Sigmoid colon (tissue), 7 donors: Measurements from ENCODE around the gene STAT5A. TPM values are rescaled to one million over a fixed set of nuclear protein-coding genes. Genes with fewer than 3 reads are reported as not detected.

Experiments used
- DNase-seq: peaks from one replicate; pipeline ENCODE4 v3.0.0-alpha.2; 2019
- H3K27ac ChIP-seq, 4 donors: fragments of 200-600 bp; sonication (generic); one replicate each; pipeline ENCODE4 v1.5.1; 2016 to 2019; ENCODE audit warnings: mild to moderate bottlenecking in 1 of 4
- H3K27me3 ChIP-seq, 3 donors: fragments of 200-600 bp; sonication (generic); one replicate each; pipeline ENCODE4 v1.5.1; 2019; ENCODE audit warnings: mild to moderate bottlenecking in 1 of 3
- H3K36me3 ChIP-seq, 4 donors: fragments of 200-600 bp; sonication (generic); one replicate each; pipeline ENCODE4 v1.5.1; 2016 to 2019
- H3K4me1 ChIP-seq, 4 donors: fragments of 200-600 bp; sonication (generic); one replicate each; pipeline ENCODE4 v1.5.1; 2017 to 2019
- H3K4me3 ChIP-seq, 4 donors: fragments of 200-600 bp; sonication (generic); one replicate each; pipeline ENCODE4 v1.5.1; 2017 to 2019; ENCODE audit warnings: mild to moderate bottlenecking in 2 of 4, moderate library complexity in 1 of 4
- H3K9me3 ChIP-seq, 4 donors: fragments of 200-600 bp in 3 of 4; sonication (generic) in 3 of 4; one replicate each; pipeline versions ENCODE4 v1.5.1 to v1.6.1; 2013 to 2019
- CTCF ChIP-seq, 4 experiments: fragments of 450-650 bp in 3 of 4; fragments of 200-600 bp in 1 of 4; IDR thresholded peaks; one replicate each; pipeline ENCODE4 v1.5.1; 2016 to 2019; ENCODE audit warnings: antibody characterized with exemption in 4 of 4, mild to moderate bottlenecking in 3 of 4, moderate library complexity in 2 of 4
- EP300 ChIP-seq, 4 donors: sonication (generic); formaldehyde crosslinking; IDR thresholded peaks; one replicate each; pipeline ENCODE4 v1.6.1; 2017; ENCODE audit warnings: antibody characterized with exemption in 4 of 4
- POLR2A ChIP-seq, 2 donors: fragments of 450-650 bp; IDR thresholded peaks; one replicate each; pipeline ENCODE4 v1.6.1; 2016; ENCODE audit warnings: antibody characterized with exemption in 2 of 2, mild to moderate bottlenecking in 2 of 2, moderate library complexity in 2 of 2
- POLR2AphosphoS5 ChIP-seq, 4 donors: sonication (generic); formaldehyde crosslinking; IDR thresholded peaks; one replicate each; pipeline ENCODE4 v1.6.1; 2017; ENCODE audit warnings: antibody characterized with exemption in 4 of 4
- WGBS, 2 donors: extraction: QIAGEN DNeasy Blood & Tissue Kit; methylation state at CpG; one replicate each; pipeline ENCODE4 v1.1.7; 2013; 5-methylcytosine and 5-hydroxymethylcytosine counted together
- intact Hi-C: fragments of 100-400 bp; cut with DNase I; formaldehyde crosslinking; loops from one replicate; pipeline ENCODE4 v1.15.1; 2023
- polyA plus RNA-seq, 3 donors: library from polyadenylated mRNA; stranded (reverse); fragments of 200-250 nt; gene quantifications; one replicate each; pipeline ENCODE4 v1.2.3, GENCODE V29; 2013
- total RNA-seq, 4 donors: library from RNA; depleted of rRNA; stranded (reverse); fragments of >200 nt; gene quantifications; one replicate each; pipeline ENCODE4 v1.1.0, GENCODE V29; 2016
- donor health status: healthy with polysubstance abuse.
- donor health status: Bipolar disorder and iron deficiency.
- donor health status: healthy.

The STAT5A gene
- total and polyA plus RNA-seq, 7 donors: 7.4 to 91.0 (median 57.2) TPM

- Histone ChIP-seq H3K4me3 (peak overlapping the region; percentile 65 to 98 (median 76)), H3K27ac (peak overlapping the region; percentile 84 to 94 (median 90)), H3K9me3 (no peaks in the 10 kb centered on the region), H3K27me3 (no peaks in the 10 kb centered on the region), H3K4me1 (peaks cover 0 to 48% (median 42%) of the 10 kb centered on the region in 4 donors), H3K36me3 (no peaks in the 10 kb centered on the region)
- intact Hi-C loops: no loop called here
- WGBS, 2 donors: 1 to 3% methylated on average over 44 of the region's 44 CpGs
- peak; percentile 92 for DNase-seq
- peak in 1 of 4 donors; percentile 48 for TF ChIP-seq POLR2AphosphoS5 (IDR thresholded peaks at IDR 0.05)
- no peak for TF ChIP-seq CTCF (IDR thresholded peaks at IDR 0.05)
- peak in 1 of 4 donors; percentile 12 for TF ChIP-seq EP300 (IDR thresholded peaks at IDR 0.05)
- TF ChIP-seq POLR2A (IDR thresholded peaks at IDR 0.05): no peak
Measured at GRCh38 chr17:42276609-42277341, 11.5 kb upstream of the STAT5A start.

- TF ChIP-seq POLR2A (IDR thresholded peaks at IDR 0.05): no peak
- TF ChIP-seq POLR2AphosphoS5 (IDR thresholded peaks at IDR 0.05): no peak
- TF ChIP-seq CTCF (IDR thresholded peaks at IDR 0.05): no peak
- WGBS, 2 donors: 57 to 59% methylated on average over 6 of the region's 6 CpGs
- no peaks in the 10 kb centered on the region for H3K9me3 ChIP-seq
- peak overlapping the region; percentile 84 to 94 (median 90) for H3K27ac ChIP-seq
- no peaks in the 10 kb centered on the region for H3K27me3 ChIP-seq
- H3K4me3 ChIP-seq: peak overlapping the region in 3 of 4 donors; percentile 65 to 98 (median 70)
- no peak for DNase-seq
- peaks cover 0 to 43% (median 36%) of the 10 kb centered on the region in 4 donors for H3K4me1 ChIP-seq
- intact Hi-C loops: no loop called here
- H3K36me3 ChIP-seq: no peaks in the 10 kb centered on the region
Measured at GRCh38 chr17:42277342-42277712, 11.0 kb upstream of the STAT5A start.

DNA sequence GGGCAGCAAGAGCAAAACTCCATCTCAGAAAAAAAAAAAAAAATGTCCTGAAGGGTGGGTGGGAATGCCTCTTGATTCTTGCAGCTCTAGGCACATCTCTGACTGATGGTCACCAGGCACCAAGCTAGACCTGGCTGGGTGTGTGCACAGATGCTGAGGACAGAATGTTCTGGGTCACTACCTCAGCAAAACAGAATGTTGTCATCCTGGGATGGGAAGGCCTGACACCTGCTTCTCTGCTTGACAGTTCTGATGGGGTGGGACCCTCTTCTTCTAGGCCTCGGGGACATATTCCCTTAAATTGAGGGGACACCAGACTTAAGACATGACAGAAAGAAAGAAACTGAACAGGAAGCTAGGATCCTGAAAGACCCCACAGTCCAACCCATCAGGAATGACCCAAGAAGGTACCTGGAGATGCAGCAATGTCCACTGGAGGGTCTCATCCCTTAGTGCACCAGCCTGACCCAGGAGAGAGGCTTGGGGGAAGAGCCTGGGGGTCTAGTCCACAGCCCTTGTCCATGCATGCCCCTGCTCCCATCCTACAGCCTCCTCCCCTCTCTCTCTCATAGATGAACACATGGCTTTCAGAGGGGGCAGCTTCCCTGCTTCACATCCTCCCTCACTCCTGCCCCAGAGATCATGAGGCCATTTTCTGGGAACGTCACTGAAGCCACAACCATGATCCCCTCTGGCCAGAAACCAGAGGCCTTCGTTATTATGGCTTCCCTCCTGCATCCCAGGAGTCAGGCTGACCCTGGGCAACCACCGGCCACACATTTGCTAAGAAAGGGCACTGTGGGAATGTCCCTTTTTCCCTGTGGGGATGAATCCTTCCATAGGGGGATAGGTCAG, 8.3 kb upstream of the STAT5A start:
- TF ChIP-seq POLR2A (IDR thresholded peaks at IDR 0.05) (no peak), EP300 (IDR thresholded peaks at IDR 0.05) (no peak), POLR2AphosphoS5 (IDR thresholded peaks at IDR 0.05) (no peak), CTCF (IDR thresholded peaks at IDR 0.05) (no peak)
- intact Hi-C loops: no loop called here
- H3K27me3 ChIP-seq: no peaks in the 10 kb centered on the region
- 89 to 93% methylated on average over 4 of the region's 4 CpGs for WGBS, 2 donors
- DNase-seq: peak; percentile 60
- H3K4me3 ChIP-seq: no peak overlapping the region
- no peaks in the 10 kb centered on the region for H3K9me3 ChIP-seq
- no peak overlapping the region for H3K27ac ChIP-seq
- no peaks in the 10 kb centered on the region for H3K36me3 ChIP-seq
- peaks cover 0 to 16% (median 9%) of the 10 kb centered on the region in 4 donors for H3K4me1 ChIP-seq

DNA sequence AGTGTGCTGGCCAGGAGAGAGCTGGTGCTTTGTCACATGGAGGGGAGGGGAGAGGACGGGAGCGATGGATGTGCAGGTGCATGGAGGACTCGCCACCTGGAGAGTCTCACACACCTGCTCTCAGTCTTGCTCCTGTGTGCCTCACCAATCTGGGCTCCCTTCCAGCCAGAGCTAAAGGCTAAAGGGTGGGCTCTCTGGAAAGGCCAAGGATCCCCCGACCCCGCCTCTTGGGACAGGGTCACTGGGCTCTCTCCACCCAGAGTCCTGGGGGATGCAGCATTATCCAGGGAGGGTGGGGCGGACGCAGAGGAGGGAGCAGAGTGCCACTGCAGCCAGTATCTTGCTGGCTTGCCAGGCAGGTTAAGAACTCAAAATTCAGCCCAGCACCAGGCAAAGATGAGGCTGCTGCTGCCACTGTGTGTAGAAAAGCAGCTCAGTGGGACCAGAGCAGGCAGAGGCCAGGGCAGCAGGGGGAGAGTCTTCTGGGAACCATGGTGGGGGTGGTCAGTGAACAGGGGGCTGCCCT, 6.7 kb upstream of the STAT5A start:
- Histone ChIP-seq H3K27me3 (no peaks in the 10 kb centered on the region), H3K36me3 (no peaks in the 10 kb centered on the region), H3K27ac (no peak overlapping the region), H3K9me3 (no peaks in the 10 kb centered on the region), H3K4me3 (no peak overlapping the region), H3K4me1 (peaks cover 0 to 14% (median 13%) of the 10 kb centered on the region in 4 donors)
- intact Hi-C loops: no loop called here
- WGBS, 2 donors: 29 to 75% methylated on average over 7 of the region's 7 CpGs
- DNase-seq: peak; percentile 62
- TF ChIP-seq EP300 (IDR thresholded peaks at IDR 0.05): no peak
- TF ChIP-seq POLR2AphosphoS5 (IDR thresholded peaks at IDR 0.05): no peak
- TF ChIP-seq POLR2A (IDR thresholded peaks at IDR 0.05): no peak
- no peak for TF ChIP-seq CTCF (IDR thresholded peaks at IDR 0.05)
